Thymus (tissue), 11 donors: ENCODE results near the gene FBXL13. TPM values are rescaled to one million over a fixed set of nuclear protein-coding genes. Genes with fewer than 3 reads are reported as not detected.
"Not testable (repeated sequence)": the region's sequence is repeated elsewhere in the genome, so short reads cannot be mapped to it uniquely, and the experiment has no call there.

Source experiments
- DNase-seq, 9 donors: peaks; one replicate each; pipeline ENCODE4 v3.0.0-alpha.2; 2013; ENCODE audit warnings: low spot score in 9 of 9, low read depth in 6 of 9, missing footprints in 1 of 9
- H3K27ac ChIP-seq, 2 donors: one replicate each; pipeline ENCODE4 v1.5.1; 2013; ENCODE audit warnings: control low read depth in 1 of 2, low read depth in 1 of 2, low read length in 1 of 2, mild to moderate bottlenecking in 1 of 2, moderate library complexity in 1 of 2
- H3K27me3 ChIP-seq, 2 donors: one replicate each; pipeline ENCODE4 v1.5.1; 2013; ENCODE audit warnings: low read length in 1 of 2; ENCODE audit not compliant: control insufficient read depth in 2 of 2, insufficient read depth in 1 of 2
- H3K36me3 ChIP-seq, 2 donors: one replicate each; pipeline ENCODE4 v1.5.1; 2013; ENCODE audit warnings: low read length in 1 of 2, mild to moderate bottlenecking in 1 of 2, moderate library complexity in 1 of 2; ENCODE audit not compliant: control insufficient read depth in 2 of 2, insufficient read depth in 2 of 2
- H3K4me1 ChIP-seq, 2 donors: one replicate each; pipeline ENCODE4 v1.5.1; 2013; ENCODE audit warnings: low read length in 2 of 2; ENCODE audit not compliant: control insufficient read depth in 2 of 2, insufficient read depth in 2 of 2
- H3K4me3 ChIP-seq, 2 donors: one replicate each; pipeline ENCODE4 v1.5.1; 2013; ENCODE audit warnings: low read length in 2 of 2, control low read depth in 1 of 2, mild to moderate bottlenecking in 1 of 2
- H3K9me3 ChIP-seq, 2 donors: one replicate each; pipeline ENCODE4 v1.5.1; 2013; ENCODE audit warnings: low read length in 1 of 2, mild to moderate bottlenecking in 1 of 2; ENCODE audit not compliant: control insufficient read depth in 2 of 2, insufficient read depth in 1 of 2
- WGBS: extraction: QIAGEN DNeasy Blood & Tissue Kit; methylation state at CpG from one replicate; pipeline ENCODE4 v1.1.7; 2013; 5-methylcytosine and 5-hydroxymethylcytosine counted together
- polyA plus RNA-seq: library from polyadenylated mRNA; stranded (reverse); fragments of 200-250 nt; gene quantifications from one replicate; pipeline ENCODE4 v1.2.3, GENCODE V29; 2013
- total RNA-seq: library from RNA; stranded (reverse); fragments of 120-200 nt; gene quantifications from one replicate; pipeline ENCODE4 v1.2.4, GENCODE V29; 2013
- donor health status: healthy.

The FBXL13 gene
- total and polyA plus RNA-seq, 2 donors, result 1.0 to 3.8 TPM

GRCh38 chr7:102988631-102989560, 85.7 kb downstream of the FBXL13 start:
- 88% methylated on average over 6 of the region's 6 CpGs for WGBS
- Histone ChIP-seq H3K27ac (no peak overlapping the region), H3K36me3 (no peaks in the 10 kb centered on the region), H3K4me3 (no peak overlapping the region), H3K9me3 (no peaks in the 10 kb centered on the region), H3K27me3 (no peaks in the 10 kb centered on the region), H3K4me1 (no peaks in the 10 kb centered on the region)
- DNase-seq, result no peak

- Histone ChIP-seq H3K4me3 (no peak overlapping the region), H3K27me3 (no peaks in the 10 kb centered on the region), H3K27ac (no peak overlapping the region), H3K4me1 (no peaks in the 10 kb centered on the region), H3K36me3 (no peaks in the 10 kb centered on the region), H3K9me3 (no peaks in the 10 kb centered on the region)
- 94% methylated on average over 2 of the region's 2 CpGs for WGBS
- DNase-seq, result no peak
Observed at GRCh38 chr7:102988088-102988487, 86.5 kb downstream of the FBXL13 start.

- no peaks in the 10 kb centered on the region for H3K9me3 ChIP-seq
- no peak overlapping the region for H3K4me3 ChIP-seq
- H3K36me3 ChIP-seq, result no peaks in the 10 kb centered on the region
- no peak overlapping the region for H3K27ac ChIP-seq
- no peaks in the 10 kb centered on the region for H3K4me1 ChIP-seq
- H3K27me3 ChIP-seq, result no peaks in the 10 kb centered on the region
- no peak for DNase-seq
Observed at GRCh38 chr7:102985176-102985783, 89.3 kb downstream of the FBXL13 start.

- Histone ChIP-seq H3K4me1 (no peaks in the 10 kb centered on the region), H3K27me3 (no peaks in the 10 kb centered on the region), H3K4me3 (no peak overlapping the region), H3K9me3 (no peaks in the 10 kb centered on the region), H3K36me3 (no peaks in the 10 kb centered on the region), H3K27ac (no peak overlapping the region)
- no peak for DNase-seq
- 92% methylated on average over 7 of the region's 7 CpGs for WGBS
Observed at GRCh38 chr7:102983602-102984001, 91.0 kb downstream of the FBXL13 start.

GRCh38 chr7:102982235-102982634, 92.4 kb downstream of the FBXL13 start:
- Histone ChIP-seq H3K4me3 (no peak overlapping the region), H3K4me1 (no peaks in the 10 kb centered on the region), H3K27ac (no peak overlapping the region), H3K27me3 (no peaks in the 10 kb centered on the region), H3K36me3 (no peaks in the 10 kb centered on the region), H3K9me3 (no peaks in the 10 kb centered on the region)
- WGBS, result 90% methylated on average over 1 of the region's 1 CpG
- DNase-seq, result no peak

- no peaks in the 10 kb centered on the region for H3K4me1 ChIP-seq
- no peak overlapping the region for H3K27ac ChIP-seq
- H3K9me3 ChIP-seq, result no peaks in the 10 kb centered on the region
- H3K4me3 ChIP-seq, result no peak overlapping the region
- H3K27me3 ChIP-seq, result no peaks in the 10 kb centered on the region
- 76% methylated on average over 2 of the region's 2 CpGs for WGBS
- H3K36me3 ChIP-seq, result no peaks in the 10 kb centered on the region
- no peak for DNase-seq
Observed at GRCh38 chr7:102981451-102981850, 93.1 kb downstream of the FBXL13 start.

- Histone ChIP-seq H3K27ac (no peak overlapping the region), H3K4me3 (no peak overlapping the region), H3K9me3 (no peaks in the 10 kb centered on the region), H3K27me3 (no peaks in the 10 kb centered on the region), H3K36me3 (no peaks in the 10 kb centered on the region), H3K4me1 (no peaks in the 10 kb centered on the region)
- no peak for DNase-seq
Observed at GRCh38 chr7:102979670-102980069, 94.9 kb downstream of the FBXL13 start.

GRCh38 chr7:102978284-102978683, 96.3 kb downstream of the FBXL13 start:
- Histone ChIP-seq H3K27ac (no peak overlapping the region), H3K27me3 (no peaks in the 10 kb centered on the region), H3K36me3 (no peaks in the 10 kb centered on the region), H3K9me3 (no peaks in the 10 kb centered on the region), H3K4me3 (no peak overlapping the region), H3K4me1 (no peaks in the 10 kb centered on the region)
- WGBS, result 96% methylated on average over 6 of the region's 6 CpGs
- no peak for DNase-seq

- WGBS, result 98% methylated on average over 3 of the region's 4 CpGs
- not testable (repeated sequence) for H3K36me3 ChIP-seq, H3K9me3 ChIP-seq, H3K27me3 ChIP-seq, DNase-seq, H3K4me1 ChIP-seq, H3K27ac ChIP-seq, H3K4me3 ChIP-seq
Observed at GRCh38 chr7:102977586-102977985, 97.0 kb downstream of the FBXL13 start.
